Activated CD8-positive, alpha-beta T cell treated with anti-CD3 and anti-CD28 coated beads, Interleukin-2, amount 10 ng/mL, durations not matched to agents 7 days and 5 days (primary cell): ENCODE results near the gene ERCC1. TPM values are rescaled to one million over a fixed set of nuclear protein-coding genes. Genes with fewer than 3 reads are reported as not detected.
"Not testable (repeated sequence)": the region's sequence is repeated elsewhere in the genome, so short reads cannot be mapped to it uniquely, and the experiment has no call there.

Experiments used
- ATAC-seq: fragments of 150-1000 bp; cut with Tn5 transposase; one replicate; pipeline ENCODE4 v1.10.0; 2021; ENCODE audit warnings: moderate library complexity
- CTCF ChIA-PET: fragments of 350-600 bp; sonication (Branson Sonifier 250); formaldehyde crosslinking; loops from one replicate; lab custom pipeline; 2021; ENCODE audit warnings: antibody characterized with exemption; lab: Charles Lee
- POLR2A ChIA-PET: fragments of 350-600 bp; sonication (Branson Sonifier 250); formaldehyde crosslinking; loops from one replicate; lab custom pipeline; 2021; ENCODE audit warnings: antibody characterized with exemption; lab: Charles Lee
- DNase-seq: peaks from one replicate; pipeline ENCODE4 v3.0.0-alpha.2; 2020
- H3K27ac Mint-ChIP-seq: one replicate; pipeline ENCODE4 v1.8.0; 2021; ENCODE audit warnings: mild to moderate bottlenecking, mixed read lengths
- H3K27me3 Mint-ChIP-seq: one replicate; pipeline ENCODE4 v1.8.0; 2021; ENCODE audit warnings: low read depth, mixed read lengths
- H3K36me3 Mint-ChIP-seq: one replicate; pipeline ENCODE4 v1.8.0; 2021; ENCODE audit warnings: low read depth, mixed read lengths
- H3K4me1 Mint-ChIP-seq: one replicate; pipeline ENCODE4 v1.8.0; 2021; ENCODE audit warnings: low read depth, mixed read lengths
- H3K4me3 Mint-ChIP-seq: one replicate; pipeline ENCODE4 v1.8.0; 2021; ENCODE audit warnings: mild to moderate bottlenecking, mixed read lengths
- H3K9me3 Mint-ChIP-seq: one replicate; pipeline ENCODE4 v1.8.0; 2022; ENCODE audit warnings: mixed read lengths; ENCODE audit not compliant: insufficient read depth
- total RNA-seq, 2 experiments: library from RNA; stranded (reverse); gene quantifications; one replicate each; pipeline ENCODE4 v1.2.3, GENCODE V29; 2021

Gene ERCC1
- total RNA-seq, 2 experiments from 2014 or later: 57.5 to 64.8 TPM

- H3K36me3 Mint-ChIP-seq: peaks cover 2% of the 10 kb centered on the region
- ATAC-seq (peak; percentile 13), DNase-seq (peak; percentile 56)
- H3K4me1 Mint-ChIP-seq: peaks cover 55% of the 10 kb centered on the region
- CTCF ChIA-PET: interaction anchor here (9.1 kb wide), 1 partner anchor 33 kb away, joined by 455 read pairs; no protein-coding TSS in a partner anchor
- POLR2A ChIA-PET: interaction anchor here (1.3 kb wide), 1 partner anchor 26 kb away, joined by 3 read pairs; no protein-coding TSS in a partner anchor
- peak overlapping the region; percentile 79 for H3K27ac Mint-ChIP-seq
- no peaks in the 10 kb centered on the region for H3K9me3 Mint-ChIP-seq
- no peaks in the 10 kb centered on the region for H3K27me3 Mint-ChIP-seq
- H3K4me3 Mint-ChIP-seq: peak overlapping the region; percentile 71
These were observed 20.0 kb upstream of the ERCC1 start for GRCh38 chr19:45443462-45444317.

DNA sequence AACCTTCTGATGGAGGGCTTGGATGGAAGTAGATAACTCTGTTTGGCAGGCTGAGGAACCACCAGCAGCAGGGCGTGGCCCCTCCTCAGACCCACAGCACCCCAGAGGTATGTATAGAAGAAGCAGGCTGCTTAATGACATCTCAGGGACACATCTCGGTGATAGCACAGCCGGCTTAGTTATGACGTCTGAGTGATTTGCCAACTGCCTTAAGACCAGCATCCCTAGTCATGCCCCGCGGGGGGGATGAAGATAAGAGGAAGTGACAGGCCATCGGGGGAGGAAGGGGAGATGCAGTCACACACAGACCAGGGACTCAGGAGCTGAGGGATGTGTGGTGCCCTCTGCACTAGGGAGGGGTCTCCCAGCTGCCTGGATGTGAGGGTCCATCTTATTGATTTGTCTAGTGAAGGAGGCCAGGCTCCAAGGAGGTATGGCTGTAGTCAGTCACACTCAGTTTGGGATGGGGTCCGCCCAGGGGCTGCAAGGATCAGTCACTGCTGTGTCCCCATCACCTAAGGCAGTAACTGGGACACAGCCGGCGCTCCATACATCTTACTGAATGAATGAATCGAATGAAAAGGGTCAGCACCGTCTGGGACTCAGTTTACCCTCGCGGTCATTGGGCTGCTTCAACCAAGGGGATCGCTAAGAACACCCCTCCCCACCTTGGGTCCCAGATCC is 19.2 kb upstream of the ERCC1 start:
- Mint-ChIP-seq H3K4me1 (peaks cover 51% of the 10 kb centered on the region), H3K27ac (peak overlapping the region; percentile 62)
- ATAC-seq: no peak

DNA sequence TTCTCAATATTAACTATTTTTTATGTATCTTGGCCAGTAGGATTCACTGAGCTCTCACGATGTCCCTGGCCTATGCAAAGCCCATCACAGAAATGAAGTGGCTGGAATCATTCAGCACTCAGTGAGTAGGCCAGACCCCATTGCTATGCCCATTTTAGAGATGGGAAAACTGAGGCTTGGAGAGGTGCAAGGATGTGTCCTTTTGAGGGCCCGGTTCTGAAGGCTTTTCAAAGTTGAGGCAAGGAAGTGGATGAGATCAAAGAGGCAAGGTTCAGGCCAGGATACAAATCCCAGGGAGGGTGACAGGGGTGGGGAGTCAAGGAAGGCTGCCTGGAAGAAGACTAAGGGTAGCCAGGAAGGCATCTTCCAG is 18.7 kb upstream of the ERCC1 start:
- DNase-seq (no peak), ATAC-seq (no peak)
- H3K36me3 Mint-ChIP-seq: no peaks in the 10 kb centered on the region
- H3K4me3 Mint-ChIP-seq: peak overlapping the region; percentile 71
- ChIA-PET POLR2A (no interaction called here), CTCF (interaction anchor here (3.9 to 9.1 kb wide), 2 partner anchors 34 to 43 kb away, joined by 117 to 455 read pairs; no protein-coding TSS in a partner anchor)
- H3K9me3 Mint-ChIP-seq: no peaks in the 10 kb centered on the region
- peak overlapping the region; percentile 62 for H3K27ac Mint-ChIP-seq
- peaks cover 47% of the 10 kb centered on the region for H3K4me1 Mint-ChIP-seq
- no peaks in the 10 kb centered on the region for H3K27me3 Mint-ChIP-seq

More for the DNA sequence above, 19.2 kb upstream of the ERCC1 start:
- DNase-seq: peak; percentile 64
- ChIA-PET POLR2A (interaction anchor here (1.3 kb wide), 1 partner anchor 27 kb away, joined by 3 read pairs; no protein-coding TSS in a partner anchor), CTCF (interaction anchor here (9.1 kb wide), 1 partner anchor 33 kb away, joined by 455 read pairs; no protein-coding TSS in a partner anchor)
- Mint-ChIP-seq H3K4me3 (peak overlapping the region; percentile 71), H3K36me3 (no peaks in the 10 kb centered on the region), H3K9me3 (no peaks in the 10 kb centered on the region), H3K27me3 (no peaks in the 10 kb centered on the region)

- H3K27ac Mint-ChIP-seq: peak overlapping the region; percentile 4
- DNase-seq (no peak), ATAC-seq (no peak)
- POLR2A ChIA-PET: interaction anchor here (1.4 to 3.3 kb wide), 2 partner anchors 28 to 38 kb away, joined by 3 to 35 read pairs; no protein-coding TSS in a partner anchor
- H3K36me3 Mint-ChIP-seq: no peaks in the 10 kb centered on the region
- no peaks in the 10 kb centered on the region for H3K27me3 Mint-ChIP-seq
- peak overlapping the region; percentile 62 for H3K4me3 Mint-ChIP-seq
- CTCF ChIA-PET: interaction anchor here (0.6 to 9.1 kb wide), 9 partner anchors 11 to 201 kb away, joined by 3 to 455 read pairs (median 20); partner anchors contain the start of genes FOSB and PPP1R13L
- H3K4me1 Mint-ChIP-seq: peaks cover 42% of the 10 kb centered on the region
- no peaks in the 10 kb centered on the region for H3K9me3 Mint-ChIP-seq
These were observed 17.3 kb upstream of the ERCC1 start for GRCh38 chr19:45440873-45441654.

- Mint-ChIP-seq H3K4me1 (peaks cover 38% of the 10 kb centered on the region), H3K4me3 (peak overlapping the region; percentile 62), H3K27me3 (no peaks in the 10 kb centered on the region), H3K9me3 (no peaks in the 10 kb centered on the region), H3K36me3 (no peaks in the 10 kb centered on the region), H3K27ac (peak overlapping the region; percentile 83)
- DNase-seq (no peak), ATAC-seq (no peak)
- ChIA-PET POLR2A (interaction anchor here (1.3 to 3.3 kb wide), 5 partner anchors 27 to 252 kb away, joined by 3 to 35 read pairs (median 14); partner anchors contain the start of genes FOSB, QPCTL and SNRPD2), CTCF (interaction anchor here (0.6 to 9.1 kb wide), 29 partner anchors 8 to 262 kb away, joined by 3 to 455 read pairs (median 8); partner anchors contain the start of genes BLOC1S3, FOSB, PPM1N and PPP1R13L)
These were observed 16.5 kb upstream of the ERCC1 start for GRCh38 chr19:45440259-45440638.

DNA sequence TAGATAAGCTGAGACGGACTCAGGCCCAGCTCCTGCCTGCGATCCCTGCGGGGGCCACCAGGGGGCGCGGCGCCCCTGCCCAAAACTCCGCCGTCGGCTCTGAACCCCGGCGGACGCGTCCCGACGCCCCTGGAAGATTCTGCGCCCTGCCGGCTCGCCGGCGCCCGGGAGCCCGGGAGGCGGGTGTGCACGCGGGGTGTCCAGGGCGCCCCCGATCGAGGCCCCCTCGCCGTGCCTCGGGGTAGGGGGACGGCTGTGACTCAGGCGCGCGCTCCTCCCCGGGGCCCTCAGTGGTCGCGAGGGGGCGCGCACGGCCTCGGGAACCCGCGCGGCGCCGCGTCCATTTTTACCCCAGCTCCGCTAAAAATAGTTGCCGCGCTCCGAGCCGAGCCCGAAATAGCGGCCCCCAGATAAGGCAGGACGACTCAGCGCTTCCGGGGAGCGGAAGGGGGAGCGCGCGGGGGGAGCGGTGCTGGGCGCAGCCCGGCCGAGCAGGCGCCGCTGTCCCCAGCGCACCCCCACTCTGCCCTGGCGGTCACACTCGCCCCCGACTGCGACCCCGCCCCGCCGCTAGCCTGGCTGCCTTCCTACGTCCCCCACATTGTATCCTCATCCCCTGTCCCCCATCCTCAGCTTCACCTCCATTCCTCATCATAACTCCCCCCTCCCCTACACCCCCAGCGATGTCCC is 16.0 kb upstream of the ERCC1 start:
- Mint-ChIP-seq H3K4me1 (peaks cover 37% of the 10 kb centered on the region), H3K4me3 (peak overlapping the region; percentile 62), H3K27me3 (peaks cover 2% of the 10 kb centered on the region), H3K36me3 (no peaks in the 10 kb centered on the region), H3K9me3 (no peaks in the 10 kb centered on the region), H3K27ac (peak overlapping the region; percentile 83)
- DNase-seq: peak; percentile 92
- POLR2A ChIA-PET: interaction anchor here (0.6 to 3.3 kb wide), 13 partner anchors 10 to 252 kb away, joined by 3 to 35 read pairs (median 4); partner anchors contain the start of genes FOSB, QPCTL and SNRPD2
- peak; percentile 72 for ATAC-seq
- CTCF ChIA-PET: interaction anchor here (0.7 to 9.1 kb wide), 42 partner anchors 9 to 261 kb away, joined by 3 to 455 read pairs (median 7); partner anchors contain the start of genes BLOC1S3, FOSB, PPM1N and PPP1R13L

- ChIA-PET POLR2A (interaction anchor here (0.6 to 3.3 kb wide), 13 partner anchors 10 to 253 kb away, joined by 3 to 35 read pairs (median 4); partner anchors contain the start of genes FOSB, QPCTL and SNRPD2), CTCF (interaction anchor here (0.7 to 9.1 kb wide), 41 partner anchors 8 to 261 kb away, joined by 3 to 455 read pairs (median 7); partner anchors contain the start of genes BLOC1S3, FOSB, PPM1N and PPP1R13L)
- H3K36me3 Mint-ChIP-seq: no peaks in the 10 kb centered on the region
- no peak overlapping the region for H3K27ac Mint-ChIP-seq
- ATAC-seq (no peak), DNase-seq (no peak)
- peaks cover 33% of the 10 kb centered on the region for H3K4me1 Mint-ChIP-seq
- H3K4me3 Mint-ChIP-seq: peak overlapping the region; percentile 62
- peaks cover 2% of the 10 kb centered on the region for H3K27me3 Mint-ChIP-seq
- no peaks in the 10 kb centered on the region for H3K9me3 Mint-ChIP-seq
These were observed 15.5 kb upstream of the ERCC1 start for GRCh38 chr19:45439190-45439568.

DNA sequence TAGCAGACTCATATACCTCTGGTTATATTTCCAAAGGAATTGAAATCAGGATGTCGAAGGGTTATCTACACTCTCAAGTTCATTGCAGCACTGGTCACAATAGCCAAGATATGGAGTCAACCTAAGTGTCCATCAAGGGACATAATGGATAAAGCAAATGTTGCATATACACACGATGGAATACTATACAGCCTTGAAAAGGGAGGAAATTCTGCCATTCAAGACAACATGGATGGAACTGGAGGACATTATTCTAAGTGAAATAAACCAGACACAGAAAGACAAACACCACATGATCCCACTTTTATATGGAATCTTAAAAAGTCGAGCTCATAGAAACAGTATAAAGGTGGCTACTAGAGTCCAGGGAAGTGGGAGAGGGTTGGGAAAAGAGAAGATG is 13.6 kb upstream of the ERCC1 start:
- no peak overlapping the region for H3K4me3 Mint-ChIP-seq
- POLR2A ChIA-PET: interaction anchor here (3.3 kb wide), 1 partner anchor 41 kb away, joined by 35 read pairs; no protein-coding TSS in a partner anchor

GRCh38 chr19:45432543-45432942 is 8.8 kb upstream of the ERCC1 start:
- ATAC-seq, POLR2A ChIA-PET, H3K9me3 Mint-ChIP-seq, H3K36me3 Mint-ChIP-seq, H3K27ac Mint-ChIP-seq, H3K4me3 Mint-ChIP-seq, DNase-seq: not testable (repeated sequence)
- CTCF ChIA-PET: interaction anchor here (0.6 to 5.3 kb wide), 4 partner anchors 26 to 53 kb away, joined by 3 to 36 read pairs (median 13); partner anchors contain the start of gene PPP1R13L
- Mint-ChIP-seq H3K4me1 (peaks cover 10% of the 10 kb centered on the region), H3K27me3 (peaks cover 11% of the 10 kb centered on the region)

More for the DNA sequence above, 13.6 kb upstream of the ERCC1 start:
- H3K4me1 Mint-ChIP-seq: peaks cover 17% of the 10 kb centered on the region
- DNase-seq (no peak), ATAC-seq (no peak)
- CTCF ChIA-PET: interaction anchor here (0.9 to 9.1 kb wide), 3 partner anchors 9 to 48 kb away, joined by 4 to 455 read pairs (median 9); no protein-coding TSS in a partner anchor
- no peaks in the 10 kb centered on the region for H3K36me3 Mint-ChIP-seq
- H3K27ac Mint-ChIP-seq: no peak overlapping the region
- peaks cover 2% of the 10 kb centered on the region for H3K27me3 Mint-ChIP-seq
- H3K9me3 Mint-ChIP-seq: no peaks in the 10 kb centered on the region

DNA sequence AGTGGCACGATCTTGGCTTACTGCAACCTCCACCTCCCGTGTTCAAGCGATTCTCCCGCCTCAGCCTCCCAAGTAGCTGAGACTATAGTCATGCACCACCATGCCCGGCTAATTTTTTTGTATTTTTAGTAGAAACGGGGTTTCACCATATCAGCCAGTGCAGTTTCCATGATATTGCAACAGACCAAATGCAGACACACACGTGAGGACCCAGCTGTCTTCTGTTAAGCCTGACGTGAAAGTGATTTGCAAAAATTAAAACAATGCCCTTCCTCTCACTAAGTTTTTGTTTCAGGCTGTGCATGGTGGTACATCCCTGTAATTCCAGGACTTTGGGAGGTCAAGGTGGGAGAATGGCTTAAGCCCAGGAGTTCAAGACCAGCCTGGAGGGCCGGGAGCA is 7.3 kb upstream of the ERCC1 start:
- not testable (repeated sequence) for H3K27ac Mint-ChIP-seq, H3K4me3 Mint-ChIP-seq, H3K36me3 Mint-ChIP-seq, ATAC-seq, H3K9me3 Mint-ChIP-seq, DNase-seq
- POLR2A ChIA-PET: interaction anchor here (0.7 to 1.1 kb wide), 2 partner anchors 47 to 80 kb away, joined by 3 read pairs; no protein-coding TSS in a partner anchor
- H3K4me1 Mint-ChIP-seq: peaks cover 15% of the 10 kb centered on the region
- H3K27me3 Mint-ChIP-seq: peaks cover 11% of the 10 kb centered on the region
- CTCF ChIA-PET: interaction anchor here (1.0 to 5.3 kb wide), 8 partner anchors 8 to 65 kb away, joined by 3 to 36 read pairs (median 4); partner anchors contain the start of gene PPP1R13L
